GM19238 (cell line): ENCODE data around the gene STXBP4.

Experiments used
- DNase-seq: peaks from one replicate; pipeline ENCODE4 v3.0.0; 2011; ENCODE audit warnings: low spot score; ENCODE audit not compliant: insufficient read length

The STXBP4 gene, protein sequence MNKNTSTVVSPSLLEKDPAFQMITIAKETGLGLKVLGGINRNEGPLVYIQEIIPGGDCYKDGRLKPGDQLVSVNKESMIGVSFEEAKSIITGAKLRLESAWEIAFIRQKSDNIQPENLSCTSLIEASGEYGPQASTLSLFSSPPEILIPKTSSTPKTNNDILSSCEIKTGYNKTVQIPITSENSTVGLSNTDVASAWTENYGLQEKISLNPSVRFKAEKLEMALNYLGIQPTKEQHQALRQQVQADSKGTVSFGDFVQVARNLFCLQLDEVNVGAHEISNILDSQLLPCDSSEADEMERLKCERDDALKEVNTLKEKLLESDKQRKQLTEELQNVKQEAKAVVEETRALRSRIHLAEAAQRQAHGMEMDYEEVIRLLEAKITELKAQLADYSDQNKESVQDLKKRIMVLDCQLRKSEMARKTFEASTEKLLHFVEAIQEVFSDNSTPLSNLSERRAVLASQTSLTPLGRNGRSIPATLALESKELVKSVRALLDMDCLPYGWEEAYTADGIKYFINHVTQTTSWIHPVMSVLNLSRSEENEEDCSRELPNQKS

DNA sequence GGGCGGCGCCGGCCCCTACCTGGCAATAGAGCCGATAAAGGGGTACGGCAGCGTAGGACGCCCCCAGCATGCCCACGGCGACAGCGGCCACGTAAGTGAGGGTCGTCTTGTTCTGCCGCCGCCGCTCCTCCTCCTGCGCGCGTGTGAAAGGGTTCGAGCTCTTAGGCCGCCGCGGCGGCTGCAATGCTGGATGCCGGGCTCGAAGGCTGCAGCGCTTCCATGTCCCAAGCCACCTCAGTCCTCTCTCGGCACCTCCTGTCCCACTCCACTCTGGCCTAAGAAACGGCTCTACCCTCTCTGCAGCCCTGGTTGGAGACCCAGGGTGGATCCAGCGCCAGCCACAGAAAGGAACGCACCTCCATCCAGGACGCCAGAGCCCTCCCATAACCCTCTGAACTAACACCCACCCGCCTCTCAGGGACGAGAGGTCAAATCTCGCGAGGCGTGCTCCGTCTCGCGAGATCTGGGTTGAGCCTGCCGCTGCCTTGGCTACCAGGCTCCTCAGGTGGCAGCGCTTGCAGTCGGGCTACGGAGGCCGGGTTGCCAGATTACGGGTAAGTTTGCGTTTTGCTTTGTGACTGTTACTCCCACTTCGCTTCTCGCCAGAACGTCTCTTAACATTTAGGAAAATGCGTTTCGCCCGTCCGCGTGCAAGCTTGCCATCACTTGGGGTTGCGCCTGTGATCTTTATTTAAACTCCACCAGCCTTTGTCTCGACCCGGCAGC lies at the start of gene STXBP4, which contains the start of gene COX11:
STXBP4 (plus strand) TSS at position 504 of the 726 bp plus-strand sequence. CDS start 17,455 bp downstream, outside the sequence.
COX11 (minus strand) TSS at position 393 of the 726 bp plus-strand sequence; CDS start at position 385, 8 bp downstream.
- DNase-seq: peak; percentile 72

DNA sequence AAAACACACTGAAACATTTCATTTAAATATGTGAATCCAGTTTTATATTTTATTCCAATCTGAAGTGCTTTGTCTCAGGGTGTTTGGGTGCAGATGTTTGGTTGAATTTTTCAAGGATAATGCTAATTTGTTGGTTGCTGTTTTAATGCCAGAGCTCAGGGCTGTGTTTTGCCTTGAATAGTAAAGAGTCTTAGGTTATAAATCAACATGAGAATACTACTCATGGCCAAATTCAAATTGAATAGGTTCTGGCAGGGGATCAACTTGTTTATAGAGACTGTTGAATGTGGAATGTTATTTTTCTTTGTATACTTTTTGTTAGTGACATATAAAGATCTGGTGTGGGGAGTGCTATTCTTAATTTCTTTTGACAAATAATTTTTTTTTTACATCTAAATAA lies 49.1 kb upstream of the STXBP4 start:
- DNase-seq: no peak

DNA sequence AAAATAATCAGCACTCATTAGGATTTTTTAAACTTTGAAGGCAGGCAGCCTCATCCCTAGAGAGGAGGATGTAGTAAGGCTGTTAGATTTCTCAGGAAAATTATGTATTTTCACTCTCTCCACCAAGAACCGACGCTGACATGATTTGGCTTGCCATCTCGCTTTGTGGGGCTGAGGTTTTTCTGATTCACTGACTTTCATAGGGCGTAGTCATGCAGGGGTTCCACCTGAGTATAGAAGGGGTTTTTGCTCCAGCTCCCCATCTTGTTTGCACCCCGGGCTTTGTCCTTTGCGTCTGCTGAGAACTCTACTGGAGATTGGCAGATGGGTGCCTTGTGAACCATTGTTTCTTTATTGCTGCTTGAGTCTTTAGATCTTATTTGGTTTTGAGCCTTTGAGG lies 47.7 kb upstream of the STXBP4 start:
- no peak for DNase-seq

DNA sequence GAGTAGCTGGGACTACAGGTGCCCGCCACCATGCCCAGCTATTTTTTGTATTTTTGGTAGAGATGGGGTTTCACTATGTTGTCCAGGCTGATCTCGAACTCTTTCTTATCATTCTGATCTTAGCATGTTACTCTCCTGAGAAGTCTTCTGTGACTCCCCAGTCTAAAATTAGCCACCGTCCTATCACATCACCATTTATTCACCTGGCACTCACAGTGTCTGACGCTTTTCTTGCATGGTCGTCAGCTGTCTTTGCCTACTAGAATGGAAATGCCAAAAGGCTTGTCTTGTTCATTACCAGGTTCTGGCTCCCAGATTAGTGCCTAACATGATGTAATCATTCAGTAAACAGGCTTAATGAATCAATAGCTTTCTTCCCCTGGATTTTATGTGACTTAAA lies 44.2 kb upstream of the STXBP4 start:
- DNase-seq: no peak

DNA sequence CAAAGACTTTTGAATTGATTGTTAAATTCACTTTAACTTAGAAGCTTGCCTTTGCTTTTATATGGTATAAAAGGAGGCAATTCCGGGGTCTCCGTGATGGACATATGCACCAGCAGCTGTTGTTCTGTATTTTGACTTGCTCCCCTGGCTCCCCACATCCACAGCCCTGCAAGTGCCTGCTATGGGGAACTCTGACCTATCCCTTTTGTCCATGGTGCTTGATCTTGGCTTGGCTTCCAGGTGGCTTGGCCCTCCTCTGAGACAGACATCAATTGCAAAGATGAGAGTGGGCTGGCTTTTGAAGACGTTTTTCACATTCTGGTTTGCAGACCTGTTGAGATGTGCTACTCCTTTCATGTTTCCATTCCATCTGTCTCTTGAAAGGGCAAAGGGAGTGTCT lies 41.0 kb upstream of the STXBP4 start:
- no peak for DNase-seq

DNA sequence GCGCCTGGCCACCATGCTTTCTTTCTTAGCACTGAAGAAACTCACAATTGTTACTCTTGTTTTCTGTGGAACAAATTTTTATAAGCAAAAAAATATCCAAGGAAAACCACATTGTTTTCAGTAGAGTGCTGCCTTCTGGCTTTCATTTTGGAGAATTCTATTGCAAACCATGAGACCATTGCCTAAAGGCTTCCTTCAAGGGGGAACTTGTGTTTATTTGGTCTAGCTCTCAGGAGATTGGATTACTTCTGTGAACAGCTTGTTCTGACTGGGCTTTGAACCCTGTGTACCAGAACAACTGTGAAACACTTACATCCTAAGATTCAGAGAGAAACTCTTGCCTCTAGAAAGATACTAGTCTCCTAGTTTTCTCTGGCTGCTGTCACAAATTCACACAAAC lies 35.9 kb upstream of the STXBP4 start:
- no peak for DNase-seq

DNA sequence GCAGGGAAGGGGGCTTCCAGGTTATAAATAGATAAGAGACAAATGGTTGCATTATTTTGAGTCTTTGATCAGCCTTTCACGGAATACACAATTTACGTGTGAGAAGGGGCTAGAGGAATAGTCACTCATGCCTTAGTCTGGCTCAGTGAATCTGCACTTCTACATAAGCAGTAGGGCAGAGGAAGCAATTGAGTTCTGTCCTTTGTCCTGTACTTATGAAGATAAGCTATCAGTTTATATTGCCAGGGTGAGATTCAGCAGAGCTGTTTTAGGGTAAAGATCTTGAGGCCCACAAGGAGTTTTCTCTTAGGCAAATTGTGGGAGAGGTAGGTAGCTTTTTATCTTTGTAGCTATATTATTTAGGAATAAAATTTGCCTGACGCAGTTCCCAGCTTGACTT lies 34.6 kb upstream of the STXBP4 start:
- no peak for DNase-seq

DNA sequence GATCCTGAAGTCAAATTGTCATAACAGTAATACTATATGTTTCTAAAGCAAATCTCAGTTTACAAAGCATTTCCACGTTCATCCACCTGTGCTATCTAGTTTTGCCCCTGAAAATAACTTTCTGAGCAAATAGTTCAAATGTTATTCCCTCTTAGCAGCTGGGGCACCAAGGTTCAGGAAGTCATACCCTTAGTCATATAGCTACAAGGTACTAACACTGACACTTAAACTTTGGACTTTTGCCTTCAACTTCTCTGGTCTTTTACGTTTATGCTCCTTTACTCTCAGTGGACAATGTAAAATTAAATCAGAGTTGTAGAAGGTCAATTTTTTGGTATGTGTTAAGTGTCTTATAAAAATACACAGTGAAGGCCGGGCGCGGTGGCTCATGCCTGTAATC lies 33.1 kb upstream of the STXBP4 start:
- no peak for DNase-seq

DNA sequence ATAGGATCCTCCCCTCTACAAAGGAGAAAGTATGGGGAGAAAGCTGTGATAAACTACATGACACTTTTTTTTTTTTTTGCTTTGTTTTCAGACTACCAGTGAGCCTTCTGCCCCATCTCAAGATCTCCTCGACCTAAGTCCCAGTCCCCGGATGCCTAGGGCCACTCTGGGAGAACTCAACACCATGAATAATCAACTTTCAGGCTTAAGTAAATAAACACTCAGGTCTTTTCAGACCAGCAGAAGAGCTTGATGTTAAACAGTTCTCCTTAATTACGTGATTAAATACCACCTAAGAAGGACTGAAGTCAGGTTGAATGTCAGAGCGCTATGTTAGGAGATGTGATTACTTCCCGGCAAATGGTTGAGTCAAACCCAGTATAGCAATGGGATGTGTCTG lies 31.5 kb upstream of the STXBP4 start:
- no peak for DNase-seq

DNA sequence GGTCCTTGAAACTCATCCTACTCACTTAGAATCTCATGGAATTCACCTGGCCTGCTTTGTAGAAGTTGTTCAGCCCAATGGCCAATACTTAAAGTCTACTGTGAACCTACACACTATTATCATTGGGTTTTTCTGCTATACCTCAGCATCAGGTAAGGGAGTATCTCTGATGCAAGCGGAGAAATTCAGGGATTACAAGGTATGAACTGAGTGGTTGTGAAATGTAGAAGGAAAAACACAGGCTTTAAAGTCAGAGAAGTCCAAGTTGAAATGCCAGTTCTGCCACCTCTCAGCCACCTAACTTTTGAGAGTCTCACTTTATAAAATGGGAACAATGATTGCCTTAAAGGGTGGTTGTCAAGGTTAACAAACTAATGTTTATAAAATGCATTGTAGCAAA lies 31.1 kb upstream of the STXBP4 start:
- DNase-seq: no peak

DNA sequence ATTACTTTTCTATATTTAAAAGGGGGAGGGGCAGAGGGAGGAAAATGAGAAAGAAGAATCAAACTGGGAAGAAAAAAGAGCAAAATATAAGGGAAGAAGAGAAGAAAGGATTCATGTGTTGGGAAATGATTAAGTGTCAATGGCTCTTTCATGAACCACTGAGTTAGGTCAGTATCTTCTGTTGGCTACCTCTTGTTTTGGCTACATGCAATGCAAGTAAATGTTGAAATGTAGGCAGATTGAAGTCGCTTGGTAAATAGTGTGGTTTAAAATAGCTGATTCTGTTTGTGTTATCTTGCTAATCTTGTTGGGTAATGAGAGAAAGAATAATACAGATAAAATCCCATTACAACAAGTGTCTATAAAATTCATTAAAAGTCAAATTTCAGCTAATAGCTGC lies 27.3 kb upstream of the STXBP4 start:
- DNase-seq: no peak

DNA sequence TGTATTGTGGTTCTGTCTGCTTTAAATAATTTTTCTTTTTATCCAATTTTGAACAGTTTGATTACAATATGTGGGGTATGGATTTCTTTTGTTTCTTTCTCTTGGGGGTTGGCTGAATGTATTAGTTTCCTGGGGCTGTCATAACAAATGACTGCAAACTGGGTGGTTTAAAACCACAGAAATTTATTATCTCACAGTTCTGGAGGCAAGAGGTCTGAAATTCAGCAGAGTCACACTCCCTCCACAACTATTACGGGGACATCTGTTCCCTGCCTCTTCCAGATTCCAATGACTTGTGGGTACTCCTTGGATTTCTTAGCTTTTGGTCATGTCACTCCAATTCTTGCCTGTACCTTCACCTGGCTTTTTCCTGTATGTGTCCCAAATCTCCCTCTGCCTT lies 23.8 kb upstream of the STXBP4 start:
- no peak for DNase-seq

DNA sequence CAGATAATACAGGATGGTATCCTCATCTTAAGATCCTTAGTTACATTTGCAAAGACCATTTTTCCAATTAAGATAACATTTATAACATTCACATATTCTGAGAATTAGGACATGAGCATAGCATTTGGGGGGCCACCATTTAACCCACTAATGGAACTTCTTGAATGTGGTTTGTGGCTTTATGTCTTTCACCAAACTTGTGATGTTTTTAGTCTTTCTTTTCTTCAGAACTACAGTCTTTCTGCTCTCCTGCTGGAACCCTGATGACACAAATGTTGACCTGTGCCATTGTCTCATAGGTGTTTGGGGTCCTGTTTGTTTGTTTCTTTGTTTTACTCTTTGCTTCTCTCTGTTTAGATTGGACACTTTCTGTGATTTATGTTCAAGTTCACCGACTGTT lies 23.3 kb upstream of the STXBP4 start:
- no peak for DNase-seq

DNA sequence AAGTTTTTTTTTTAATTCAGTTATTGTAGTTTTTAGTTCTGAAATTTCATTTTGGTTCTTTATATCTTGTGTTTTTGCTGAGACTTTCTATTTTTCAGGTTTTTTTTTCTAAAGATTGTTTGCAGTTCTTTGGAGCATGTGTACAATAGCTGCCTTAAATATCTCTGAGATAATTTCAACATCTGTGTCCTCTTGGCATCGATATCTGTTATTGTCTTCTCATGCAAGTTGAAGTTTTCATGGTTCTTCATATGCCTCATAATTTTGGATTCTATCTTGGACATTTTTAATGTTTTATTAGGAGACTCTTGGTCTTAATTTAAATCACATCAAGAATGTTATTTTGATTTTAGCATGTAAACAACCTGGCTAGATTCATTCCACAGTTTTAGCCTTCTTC lies 22.9 kb upstream of the STXBP4 start:
- no peak for DNase-seq

DNA sequence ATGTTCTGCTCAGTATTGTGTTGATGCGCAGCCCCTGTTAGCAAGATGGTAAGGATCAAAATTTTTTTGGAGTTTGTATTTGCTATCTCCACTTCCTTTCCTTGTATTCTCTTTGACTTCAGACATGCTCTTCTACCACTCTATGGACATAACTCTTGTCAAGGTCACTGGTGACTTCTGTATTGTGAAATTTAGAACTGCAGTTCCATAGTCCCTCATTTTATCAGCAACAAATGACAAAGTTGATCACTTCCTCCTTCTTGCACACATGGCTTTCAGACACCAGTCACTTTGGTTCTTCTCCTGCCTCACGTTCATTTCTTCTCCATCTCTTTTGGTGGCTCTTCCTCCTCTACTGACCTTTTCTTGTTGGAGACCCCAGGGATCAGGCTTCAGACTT lies 21.2 kb upstream of the STXBP4 start:
- no peak for DNase-seq

DNA sequence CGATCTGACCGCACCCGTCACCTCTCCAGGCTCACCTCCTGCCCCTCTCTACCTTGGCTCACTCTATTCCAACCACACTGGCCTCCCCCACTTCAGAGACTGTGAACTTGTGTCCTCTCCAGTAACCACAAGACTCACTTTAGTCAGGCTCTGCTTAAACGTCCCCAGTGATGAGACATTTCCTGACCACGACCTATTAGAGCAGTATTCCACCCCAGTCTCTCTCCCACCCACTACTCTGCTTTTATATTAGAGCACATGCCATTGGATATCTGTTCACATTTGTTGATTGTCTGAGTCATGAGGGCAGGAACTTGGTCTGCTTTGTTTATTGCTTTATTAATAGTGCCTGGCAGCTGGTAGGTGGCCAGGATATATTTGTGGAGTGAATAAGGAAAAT lies 20.2 kb upstream of the STXBP4 start:
- DNase-seq: no peak

DNA sequence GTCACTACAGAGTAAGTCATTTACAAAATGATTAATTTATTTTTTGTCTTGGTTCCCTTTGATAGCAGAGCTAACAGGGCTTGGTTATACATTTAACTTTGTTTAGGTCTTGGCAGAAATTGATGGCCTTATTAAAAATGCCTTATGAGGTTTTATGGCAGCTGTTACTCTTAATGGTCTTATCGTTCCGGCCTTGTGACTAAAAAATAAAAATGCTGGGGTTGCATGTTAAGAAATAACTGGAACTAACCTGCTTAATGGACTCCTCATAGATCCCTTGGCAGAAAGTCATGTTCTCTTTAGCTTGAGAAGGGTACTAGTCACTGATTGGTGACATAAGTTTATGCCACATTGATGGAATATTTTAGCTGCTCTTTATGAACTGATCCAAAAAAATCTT lies 18.4 kb upstream of the STXBP4 start:
- no peak for DNase-seq

DNA sequence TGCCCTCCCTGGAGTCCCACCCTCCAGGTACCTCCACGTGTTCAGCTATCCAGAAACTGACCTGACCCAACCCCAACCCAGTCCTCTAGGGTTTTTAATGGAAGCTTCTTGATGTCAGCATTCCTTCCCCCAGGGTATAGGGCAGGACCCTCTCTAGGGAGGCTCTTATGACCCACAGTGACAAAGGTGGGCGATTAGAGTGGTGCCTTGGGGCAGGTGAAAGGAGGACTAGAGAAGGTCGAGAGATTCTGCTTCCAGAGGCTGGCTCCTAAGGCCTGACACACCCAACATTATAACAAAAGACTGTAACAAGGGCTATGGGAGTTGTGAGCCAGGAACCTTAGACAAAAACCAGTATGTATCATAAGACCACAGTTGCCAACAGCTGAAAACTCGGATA lies 17.3 kb upstream of the STXBP4 start:
- DNase-seq: no peak

DNA sequence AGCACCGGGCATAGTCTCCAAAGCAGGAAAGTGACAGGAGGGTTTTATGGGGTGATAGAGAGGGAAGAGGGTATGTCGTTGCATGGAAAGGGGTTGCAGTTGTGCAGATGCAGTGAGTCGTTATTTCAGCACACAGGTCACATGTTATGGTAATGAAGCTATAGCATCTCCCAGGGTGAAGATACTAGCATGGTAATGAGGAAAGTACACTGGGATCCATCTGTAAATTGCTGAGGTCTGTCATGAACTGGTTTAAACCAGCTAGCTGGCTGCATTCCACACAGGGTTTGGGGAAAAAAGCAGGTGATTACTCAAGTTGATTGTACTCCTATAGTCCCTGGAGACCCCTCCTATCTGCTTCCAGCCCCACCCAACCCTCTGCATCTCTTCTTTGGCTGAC lies 11.8 kb upstream of the STXBP4 start:
- no peak for DNase-seq

DNA sequence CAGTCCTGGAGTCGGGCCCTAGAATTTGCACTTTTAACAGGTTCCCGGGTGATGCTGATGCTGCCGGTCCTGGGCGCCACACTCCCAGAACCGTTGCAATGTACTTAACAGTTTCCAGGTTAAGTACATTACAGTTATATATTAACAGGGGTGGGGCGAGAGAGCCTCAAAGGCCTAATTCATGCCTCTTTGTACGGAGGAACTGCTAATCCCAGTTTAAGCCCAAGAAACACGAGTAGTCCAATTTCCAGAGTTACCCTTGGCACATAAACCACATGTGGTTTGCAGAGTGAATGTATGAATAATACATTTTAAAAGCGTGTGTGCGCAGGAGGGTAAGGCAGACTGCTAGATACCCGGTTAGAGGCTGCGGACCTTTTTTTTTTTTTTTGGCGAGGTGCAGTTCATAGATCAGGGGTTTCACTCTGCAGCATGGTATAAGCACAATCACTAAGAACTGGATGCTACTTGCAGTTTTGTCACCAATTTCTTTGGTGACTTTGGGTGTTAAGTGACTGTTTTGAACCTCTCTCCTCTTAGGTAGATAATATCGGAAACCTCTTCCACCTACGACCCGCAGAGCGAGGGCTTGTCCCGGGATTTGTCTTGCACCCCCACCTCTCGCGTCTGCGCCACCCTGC lies 824 bp upstream of the STXBP4 start:
- DNase-seq: peak; percentile 14

DNA sequence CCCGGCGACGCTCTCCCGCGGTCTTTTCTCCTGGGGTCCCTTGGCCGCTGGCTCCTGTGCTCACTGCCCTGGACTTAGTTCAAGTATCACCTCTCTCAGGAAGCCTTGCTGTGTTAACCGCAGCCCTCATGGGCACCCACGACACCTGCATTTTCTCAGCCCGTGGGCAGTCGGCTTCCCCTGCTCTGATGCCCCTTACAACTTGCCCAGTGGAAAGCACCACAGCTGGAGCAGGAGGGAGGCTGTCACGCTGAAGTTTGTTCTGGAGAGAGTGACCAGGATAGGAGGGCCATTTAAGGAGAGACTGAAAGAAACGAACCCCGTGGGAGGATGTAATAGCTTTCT lies 395 bp downstream of the STXBP4 start:
- DNase-seq: no peak
